ENCODE data around the gene ZNF212. TPM values are rescaled to one million over a fixed set of nuclear protein-coding genes. Genes with fewer than 3 reads are reported as not detected.

The ZNF212 gene
- total RNA-seq, 2 experiments from 2014 or later: 10.5 to 13.4 TPM

GRCh38 chr7:149238051-149238450 lies 1.4 kb upstream of the ZNF212 start:
- peaks cover 31% of the 10 kb centered on the region for H3K4me1 Mint-ChIP-seq (ENCODE audit: low read depth)
- TF ChIP-seq, protein P1, sequence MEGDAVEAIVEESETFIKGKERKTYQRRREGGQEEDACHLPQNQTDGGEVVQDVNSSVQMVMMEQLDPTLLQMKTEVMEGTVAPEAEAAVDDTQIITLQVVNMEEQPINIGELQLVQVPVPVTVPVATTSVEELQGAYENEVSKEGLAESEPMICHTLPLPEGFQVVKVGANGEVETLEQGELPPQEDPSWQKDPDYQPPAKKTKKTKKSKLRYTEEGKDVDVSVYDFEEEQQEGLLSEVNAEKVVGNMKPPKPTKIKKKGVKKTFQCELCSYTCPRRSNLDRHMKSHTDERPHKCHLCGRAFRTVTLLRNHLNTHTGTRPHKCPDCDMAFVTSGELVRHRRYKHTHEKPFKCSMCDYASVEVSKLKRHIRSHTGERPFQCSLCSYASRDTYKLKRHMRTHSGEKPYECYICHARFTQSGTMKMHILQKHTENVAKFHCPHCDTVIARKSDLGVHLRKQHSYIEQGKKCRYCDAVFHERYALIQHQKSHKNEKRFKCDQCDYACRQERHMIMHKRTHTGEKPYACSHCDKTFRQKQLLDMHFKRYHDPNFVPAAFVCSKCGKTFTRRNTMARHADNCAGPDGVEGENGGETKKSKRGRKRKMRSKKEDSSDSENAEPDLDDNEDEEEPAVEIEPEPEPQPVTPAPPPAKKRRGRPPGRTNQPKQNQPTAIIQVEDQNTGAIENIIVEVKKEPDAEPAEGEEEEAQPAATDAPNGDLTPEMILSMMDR (IDR thresholded peaks at IDR 0.05): no peak
- intact Hi-C loops (cut with micrococcal nuclease): no loop called here
- peaks cover 13% of the 10 kb centered on the region for H3K36me3 Mint-ChIP-seq (ENCODE audit: low read depth)
- CTCF ChIA-PET: no interaction called here
- peaks cover 5% of the 10 kb centered on the region for H3K9me3 Mint-ChIP-seq
- DNase-seq: no peak
- no peak overlapping the region for H3K27ac Mint-ChIP-seq
- peaks cover 3% of the 10 kb centered on the region for H3K27me3 Mint-ChIP-seq
- peak overlapping the region; percentile 0 for H3K4me3 Mint-ChIP-seq
- ATAC-seq: no peak
- POLR2A ChIA-PET: no interaction called here

- Mint-ChIP-seq H3K4me1 (ENCODE audit: low read depth) (peaks cover 42% of the 10 kb centered on the region), H3K27me3 (no peaks in the 10 kb centered on the region), H3K4me3 (peak overlapping the region; percentile 94), H3K9me3 (peaks cover 5% of the 10 kb centered on the region), H3K27ac (peak overlapping the region; percentile 91), H3K36me3 (ENCODE audit: low read depth) (peaks cover 17% of the 10 kb centered on the region)
- DNase-seq: no peak
- ATAC-seq: no peak
- intact Hi-C loops (cut with micrococcal nuclease): no loop called here
- CTCF ChIA-PET: interaction anchor here (1.1 to 1.5 kb wide), 7 partner anchors 21 to 218 kb away, joined by 3 to 9 read pairs (median 3); partner anchors contain the start of gene ZNF783
- TF ChIP-seq, protein P1 (IDR thresholded peaks at IDR 0.05): no peak
- POLR2A ChIA-PET: interaction anchor here (1.0 to 2.5 kb wide), 8 partner anchors 10 to 116 kb away, joined by 3 to 8 read pairs (median 5); partner anchors contain the start of gene ZNF425
These were observed 1.2 kb downstream of the ZNF212 start for GRCh38 chr7:149240637-149241036.

GRCh38 chr7:149241696-149242095 lies 2.2 kb downstream of the ZNF212 start:
- peak overlapping the region; percentile 49 for H3K4me3 Mint-ChIP-seq
- H3K27me3 Mint-ChIP-seq: no peaks in the 10 kb centered on the region
- H3K36me3 Mint-ChIP-seq (ENCODE audit: low read depth): peaks cover 23% of the 10 kb centered on the region
- ChIA-PET CTCF (interaction anchor here (1.1 kb wide), 1 partner anchor 20 kb away, joined by 3 read pairs; the partner anchor contains the start of gene ZNF783), POLR2A (interaction anchor here (0.9 to 2.5 kb wide), 5 partner anchors 11 to 116 kb away, joined by 3 to 8 read pairs (median 5); partner anchors contain the start of gene ZNF425)
- H3K27ac Mint-ChIP-seq: peak overlapping the region; percentile 46
- H3K4me1 Mint-ChIP-seq (ENCODE audit: low read depth): peaks cover 48% of the 10 kb centered on the region
- peaks cover 5% of the 10 kb centered on the region for H3K9me3 Mint-ChIP-seq
- TF ChIP-seq, protein P1 (IDR thresholded peaks at IDR 0.05): no peak
- no peak for DNase-seq
- intact Hi-C loops (cut with micrococcal nuclease): no loop called here
- ATAC-seq: no peak

DNA sequence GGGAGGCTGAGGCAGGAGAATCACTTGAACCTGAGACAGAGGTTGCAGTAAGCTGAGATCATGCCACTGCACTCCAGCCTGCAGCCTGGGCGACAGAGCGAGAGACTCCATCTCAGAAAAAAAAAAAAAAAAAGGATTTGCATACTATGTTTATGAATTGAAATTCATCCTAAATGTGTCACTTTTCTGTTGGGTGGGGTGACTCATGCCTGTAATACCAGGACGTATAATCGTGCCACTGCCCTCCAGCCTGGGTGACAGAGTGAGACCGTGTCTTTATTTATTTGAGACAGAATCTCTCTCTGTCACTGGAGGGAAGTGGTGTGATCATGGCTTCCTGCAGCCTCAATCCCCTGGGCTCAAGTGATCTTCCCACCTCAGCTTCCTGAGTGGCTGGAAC lies 5.8 kb downstream of the ZNF212 start:
- Mint-ChIP-seq H3K27ac (peak overlapping the region; percentile 81), H3K9me3 (peaks cover 5% of the 10 kb centered on the region), H3K4me1 (ENCODE audit: low read depth) (peaks cover 62% of the 10 kb centered on the region), H3K4me3 (peak overlapping the region; percentile 3), H3K36me3 (ENCODE audit: low read depth) (peaks cover 28% of the 10 kb centered on the region), H3K27me3 (no peaks in the 10 kb centered on the region)
- POLR2A ChIA-PET: interaction anchor here (1.1 kb wide), 1 partner anchor 16 kb away, joined by 4 read pairs; the partner anchor contains the start of gene ZNF783
- TF ChIP-seq, protein P1 (IDR thresholded peaks at IDR 0.05): no peak
- CTCF ChIA-PET: interaction anchor here (1.2 kb wide), 1 partner anchor 16 kb away, joined by 4 read pairs; no protein-coding TSS in a partner anchor
- DNase-seq: peak; percentile 76
- intact Hi-C loops (cut with micrococcal nuclease): no loop called here
- peak; percentile 80 for ATAC-seq

DNA sequence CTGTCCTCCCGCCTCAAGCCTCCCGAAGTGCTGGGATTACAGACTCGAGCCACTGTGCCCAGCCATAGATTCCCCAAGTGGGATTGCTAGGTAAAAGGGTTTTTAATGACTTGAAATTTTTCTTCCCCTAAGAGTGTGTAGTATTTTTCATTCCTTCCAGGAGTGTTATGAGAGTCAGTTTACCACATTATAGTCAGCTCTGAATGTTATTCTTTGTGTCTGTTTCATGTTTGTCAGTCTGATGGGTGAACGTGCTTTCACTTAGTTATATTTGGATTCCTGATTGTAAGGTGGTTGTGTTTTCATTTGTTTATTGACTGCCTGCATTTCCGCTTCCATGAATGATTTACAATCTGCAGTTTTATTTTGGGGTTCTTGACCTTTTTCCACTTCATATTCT lies 6.3 kb downstream of the ZNF212 start:
- no peak for DNase-seq
- intact Hi-C loops (cut with micrococcal nuclease): no loop called here

More for the DNA sequence above, 6.3 kb downstream of the ZNF212 start:
- Mint-ChIP-seq H3K27me3 (no peaks in the 10 kb centered on the region), H3K4me1 (ENCODE audit: low read depth) (peaks cover 58% of the 10 kb centered on the region), H3K36me3 (ENCODE audit: low read depth) (peaks cover 33% of the 10 kb centered on the region), H3K9me3 (peaks cover 5% of the 10 kb centered on the region), H3K27ac (peak overlapping the region; percentile 81), H3K4me3 (peak overlapping the region; percentile 3)
- peak; percentile 4 for ATAC-seq
- ChIA-PET CTCF (interaction anchor here (1.2 to 2.0 kb wide), 2 partner anchors 16 to 39 kb away, joined by 4 to 5 read pairs; no protein-coding TSS in a partner anchor), POLR2A (interaction anchor here (1.1 kb wide), 1 partner anchor 16 kb away, joined by 4 read pairs; the partner anchor contains the start of gene ZNF783)
- TF ChIP-seq, protein P1 (IDR thresholded peaks at IDR 0.05): no peak
